Calu3 (cell line): ENCODE measurements around the gene FOXP1. TPM values are rescaled to one million over a fixed set of nuclear protein-coding genes. Genes with fewer than 3 reads are reported as not detected.

Experiments
- BruUV-seq: library from RNA; stranded (reverse); fragments of 400-500 nt; replicated peaks from 2 replicates; lab custom pipeline; 2021; lab: Mats Ljungman, UMichigan
- CTCF ChIA-PET: fragments of 300-600 bp; sonication (Branson Sonifier 250); formaldehyde crosslinking; loops from one replicate; lab custom pipeline; 2022; ENCODE audit warnings: antibody characterized with exemption; lab: Charles Lee
- DNase-seq: peaks from one replicate; pipeline ENCODE4 v3.0.0; 2022
- H3K27ac Mint-ChIP-seq: one replicate; pipeline ENCODE4 v1.8.0; 2022; ENCODE audit warnings: mixed read lengths; ENCODE audit not compliant: unreplicated experiment
- H3K27me3 Mint-ChIP-seq: one replicate; pipeline ENCODE4 v1.8.0; 2022; ENCODE audit warnings: mixed read lengths; ENCODE audit not compliant: unreplicated experiment
- H3K36me3 Mint-ChIP-seq: one replicate; pipeline ENCODE4 v1.8.0; 2022; ENCODE audit warnings: mild to moderate bottlenecking, moderate library complexity, mixed read lengths; ENCODE audit not compliant: insufficient read depth, unreplicated experiment
- H3K4me1 Mint-ChIP-seq: one replicate; pipeline ENCODE4 v1.8.0; 2022; ENCODE audit warnings: mild to moderate bottlenecking, low read depth, mixed read lengths; ENCODE audit not compliant: unreplicated experiment
- H3K4me3 Mint-ChIP-seq: one replicate; pipeline ENCODE4 v1.8.0; 2022; ENCODE audit warnings: mild to moderate bottlenecking, low read depth, moderate library complexity, mixed read lengths; ENCODE audit not compliant: unreplicated experiment
- H3K9me3 Mint-ChIP-seq: one replicate; pipeline ENCODE4 v1.8.0; 2022; ENCODE audit warnings: low read depth, mixed read lengths; ENCODE audit not compliant: unreplicated experiment
- intact Hi-C: fragments of 100-400 bp; cut with micrococcal nuclease; formaldehyde crosslinking; loops from one replicate; pipeline ENCODE4 v1.10.0; 2022; ENCODE audit not compliant: unreplicated experiment
- total RNA-seq: library from RNA; stranded (reverse); gene quantifications from 2 replicates; pipeline ENCODE4 v1.2.3, GENCODE V29; 2022
- TF ChIP-seq, protein P1 (sequence below): fragments of 200-600 bp; IDR thresholded peaks from one replicate; pipeline ENCODE4 v1.8.0; 2022; ENCODE audit warnings: antibody characterized with exemption; ENCODE audit not compliant: unreplicated experiment

Gene FOXP1
- total RNA-seq, 1 experiment from 2014 or later: 82.8 TPM

DNA sequence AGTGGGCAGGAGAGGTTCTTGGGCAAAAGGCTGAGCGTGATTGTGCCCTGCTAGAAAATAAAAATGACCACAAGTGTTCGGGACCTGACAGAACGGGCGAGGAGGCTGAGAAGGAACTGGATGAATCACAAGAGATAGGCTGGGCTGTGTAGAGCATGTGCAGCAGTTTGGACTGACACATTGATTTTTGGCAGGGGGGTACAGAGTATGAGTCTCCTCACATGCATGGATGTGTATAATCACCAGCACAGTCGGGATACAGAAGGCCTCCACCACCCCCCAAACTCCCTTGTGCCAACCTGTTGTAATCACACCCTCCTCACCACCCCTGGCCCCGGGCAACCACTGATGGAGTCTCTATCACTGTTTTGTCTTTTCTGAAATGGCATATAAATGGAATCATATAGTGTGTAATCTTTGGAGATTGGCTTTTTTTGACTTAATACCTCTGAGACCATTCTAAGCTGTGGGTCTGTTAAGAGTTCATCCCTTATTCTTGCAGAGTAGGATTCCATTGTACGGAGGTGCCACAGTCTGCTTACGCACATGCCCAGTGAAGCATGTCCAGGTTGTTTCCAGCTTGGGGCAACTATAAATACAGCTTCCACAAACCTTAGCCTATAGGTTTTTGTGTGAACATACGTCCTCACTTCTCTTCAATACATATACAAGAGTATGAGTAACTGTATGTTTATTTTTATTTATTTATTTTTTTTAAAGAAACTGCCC, 438.8 kb downstream of the FOXP1 start:
- H3K36me3 Mint-ChIP-seq: peaks cover 5% of the 10 kb centered on the region
- no peaks in the 10 kb centered on the region for H3K9me3 Mint-ChIP-seq
- intact Hi-C loops: no loop called here
- no peak for DNase-seq
- no TSS peak for BruUV-seq
- H3K27me3 Mint-ChIP-seq: no peaks in the 10 kb centered on the region
- no peak overlapping the region for H3K4me3 Mint-ChIP-seq
- CTCF ChIA-PET: no interaction called here
- peaks cover 43% of the 10 kb centered on the region for H3K4me1 Mint-ChIP-seq
- TF ChIP-seq, protein P1, sequence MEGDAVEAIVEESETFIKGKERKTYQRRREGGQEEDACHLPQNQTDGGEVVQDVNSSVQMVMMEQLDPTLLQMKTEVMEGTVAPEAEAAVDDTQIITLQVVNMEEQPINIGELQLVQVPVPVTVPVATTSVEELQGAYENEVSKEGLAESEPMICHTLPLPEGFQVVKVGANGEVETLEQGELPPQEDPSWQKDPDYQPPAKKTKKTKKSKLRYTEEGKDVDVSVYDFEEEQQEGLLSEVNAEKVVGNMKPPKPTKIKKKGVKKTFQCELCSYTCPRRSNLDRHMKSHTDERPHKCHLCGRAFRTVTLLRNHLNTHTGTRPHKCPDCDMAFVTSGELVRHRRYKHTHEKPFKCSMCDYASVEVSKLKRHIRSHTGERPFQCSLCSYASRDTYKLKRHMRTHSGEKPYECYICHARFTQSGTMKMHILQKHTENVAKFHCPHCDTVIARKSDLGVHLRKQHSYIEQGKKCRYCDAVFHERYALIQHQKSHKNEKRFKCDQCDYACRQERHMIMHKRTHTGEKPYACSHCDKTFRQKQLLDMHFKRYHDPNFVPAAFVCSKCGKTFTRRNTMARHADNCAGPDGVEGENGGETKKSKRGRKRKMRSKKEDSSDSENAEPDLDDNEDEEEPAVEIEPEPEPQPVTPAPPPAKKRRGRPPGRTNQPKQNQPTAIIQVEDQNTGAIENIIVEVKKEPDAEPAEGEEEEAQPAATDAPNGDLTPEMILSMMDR: no peak
- no peak overlapping the region for H3K27ac Mint-ChIP-seq

DNA sequence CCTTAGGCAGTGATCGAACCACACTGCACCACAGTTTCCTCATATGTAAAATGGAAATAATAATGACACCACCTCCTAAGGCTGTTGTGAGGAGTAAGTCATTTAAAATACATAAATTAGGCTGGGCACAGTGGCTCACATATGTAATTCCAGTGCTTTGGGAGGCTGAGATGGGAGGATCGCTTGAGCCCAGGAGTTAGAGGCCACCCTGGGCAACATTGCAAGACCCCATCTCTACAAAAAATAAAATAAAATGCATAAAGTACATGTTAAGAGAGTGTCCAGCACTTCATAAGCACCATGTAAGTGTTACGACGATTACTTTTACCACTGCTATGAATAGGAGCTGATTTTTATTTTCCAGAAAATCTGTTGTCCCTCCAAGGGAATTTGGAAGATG, 440.0 kb downstream of the FOXP1 start:
- Mint-ChIP-seq H3K27ac (no peak overlapping the region), H3K27me3 (no peaks in the 10 kb centered on the region), H3K9me3 (no peaks in the 10 kb centered on the region), H3K4me1 (peaks cover 34% of the 10 kb centered on the region), H3K36me3 (peaks cover 5% of the 10 kb centered on the region), H3K4me3 (no peak overlapping the region)
- TF ChIP-seq, protein P1: no peak
- no peak for DNase-seq
- intact Hi-C loops: no loop called here
- no TSS peak for BruUV-seq
- CTCF ChIA-PET: no interaction called here

DNA sequence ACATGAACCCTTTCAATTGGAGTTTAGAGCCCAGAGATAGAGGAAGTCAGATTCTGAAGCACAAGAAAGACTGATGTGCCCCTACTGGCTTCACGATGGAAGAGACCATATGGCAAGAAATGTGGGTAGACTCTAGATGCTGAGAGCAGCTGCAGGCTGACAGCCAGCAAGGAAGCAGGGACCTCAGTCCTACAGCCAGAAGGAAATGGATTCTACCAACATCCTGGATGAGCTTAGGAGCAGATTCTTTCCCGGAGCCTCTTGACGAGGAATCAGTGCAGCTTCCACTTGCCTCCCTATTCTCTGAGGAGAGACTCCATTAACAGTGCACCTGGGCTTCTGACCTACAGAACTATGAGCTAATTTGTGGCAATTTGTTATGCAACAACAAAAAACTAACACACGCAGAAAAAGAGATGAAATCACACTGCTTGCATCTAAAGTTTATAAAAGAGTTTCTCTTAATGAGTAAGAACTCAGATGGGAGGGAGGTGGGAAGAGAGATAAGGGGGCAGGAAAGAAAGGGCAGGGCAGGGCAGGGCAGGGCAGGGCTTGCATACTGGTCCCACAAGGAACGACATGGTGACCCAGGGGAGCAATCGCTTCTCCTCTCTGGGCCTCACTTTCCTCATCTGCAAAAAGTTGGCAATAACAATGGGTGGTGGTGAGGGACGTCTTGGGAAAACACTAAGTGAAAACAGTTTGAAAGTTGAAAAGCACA, 440.9 kb downstream of the FOXP1 start:
- Mint-ChIP-seq H3K27ac (peak overlapping the region; percentile 56), H3K36me3 (peaks cover 5% of the 10 kb centered on the region), H3K4me1 (peaks cover 34% of the 10 kb centered on the region), H3K9me3 (no peaks in the 10 kb centered on the region), H3K27me3 (no peaks in the 10 kb centered on the region), H3K4me3 (no peak overlapping the region)
- CTCF ChIA-PET: interaction anchor here (0.6 to 0.9 kb wide), 3 partner anchors 12 to 646 kb away, joined by 3 to 6 read pairs (median 5); no protein-coding TSS in a partner anchor
- intact Hi-C loops: no loop called here
- TF ChIP-seq, protein P1: no peak
- BruUV-seq: no TSS peak
- no peak for DNase-seq

DNA sequence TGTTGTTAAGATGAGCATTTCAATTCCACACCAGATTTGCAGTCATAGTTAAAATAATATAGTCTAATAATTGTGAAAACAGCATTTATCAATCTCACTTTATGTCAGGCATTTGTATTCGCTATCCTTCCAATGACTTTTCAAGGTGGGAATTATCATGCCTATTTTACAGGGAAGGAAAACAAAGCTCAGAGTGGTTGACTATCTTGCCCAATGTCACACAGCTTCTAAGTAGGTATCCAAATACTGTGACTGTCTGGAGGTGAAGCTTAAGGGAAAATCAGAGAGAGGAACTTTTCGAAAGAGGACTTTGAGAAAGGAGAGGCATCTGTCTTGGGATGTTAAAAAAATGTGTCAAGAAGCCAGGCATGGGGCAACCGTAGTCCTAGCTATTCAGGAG, 443.1 kb downstream of the FOXP1 start:
- Mint-ChIP-seq H3K27ac (peak overlapping the region; percentile 74), H3K36me3 (peaks cover 5% of the 10 kb centered on the region), H3K4me3 (no peak overlapping the region), H3K9me3 (no peaks in the 10 kb centered on the region), H3K27me3 (no peaks in the 10 kb centered on the region), H3K4me1 (peaks cover 28% of the 10 kb centered on the region)
- BruUV-seq: no TSS peak
- DNase-seq: no peak
- CTCF ChIA-PET: interaction anchor here (0.7 kb wide), 1 partner anchor 24 kb away, joined by 5 read pairs; no protein-coding TSS in a partner anchor
- TF ChIP-seq, protein P1: no peak
- intact Hi-C loops: no loop called here
